Esophagus muscularis mucosa (tissue), 3 donors: ENCODE results near the gene BBS2.

Experiments
- CTCF ChIP-seq, 3 experiments: fragments of 200-600 bp in 2 of 3; fragments of 450-650 bp in 1 of 3; sonication (generic) in 2 of 3; IDR thresholded peaks; one replicate each; pipeline ENCODE4 v1.5.1; 2017 to 2019; ENCODE audit warnings: antibody characterized with exemption in 3 of 3, mild to moderate bottlenecking in 2 of 3, moderate library complexity in 1 of 3
- POLR2A ChIP-seq: fragments of 450-650 bp; IDR thresholded peaks from one replicate; pipeline ENCODE4 v1.6.1; 2017; ENCODE audit warnings: antibody characterized with exemption, moderate library complexity, mild to moderate bottlenecking, low read depth
- POLR2AphosphoS5 ChIP-seq, 2 donors: sonication (generic); formaldehyde crosslinking; IDR thresholded peaks; one replicate each; pipeline ENCODE4 v1.6.1; 2017; ENCODE audit warnings: antibody characterized with exemption in 2 of 2

- TF ChIP-seq CTCF (IDR thresholded peaks at IDR 0.05) (no peak), POLR2AphosphoS5 (IDR thresholded peaks at IDR 0.05) (no peak), POLR2A (no peak)
Observed at GRCh38 chr16:56551796-56552738, 32.2 kb upstream of the BBS2 start.
